ENCODE measurements around the gene MYO3B. TPM values are rescaled to one million over a fixed set of nuclear protein-coding genes. Genes with fewer than 3 reads are reported as not detected.

MYO3B gene
- total RNA-seq, 1 experiment from 2014 or later = 0.52 TPM

- POLR2A ChIA-PET (ENCODE audit: low non-redundant PET) = no interaction called here
- no peak for DNase-seq (ENCODE audit: low spot score)
- TF ChIP-seq CTCF (conservative IDR thresholded peaks at IDR 0.05; ENCODE audit: low read depth, low read length) (no peak), EZH2 (IDR thresholded peaks at IDR 0.05; ENCODE audit: borderline replicate concordance, low read depth, low read length, poor library complexity, severe bottlenecking) (no peak)
- Histone ChIP-seq H3K27me3 (replicated peaks; ENCODE audit: insufficient read depth, low read depth, low read length, poor library complexity) (no peaks in the 10 kb centered on the region), H3K36me3 (ENCODE audit: insufficient read depth, low read length, poor library complexity, severe bottlenecking) (no peaks in the 10 kb centered on the region), H3K27ac (ENCODE audit: low read depth, low read length, poor library complexity, severe bottlenecking) (no peak overlapping the region), H3K4me3 (ENCODE audit: low read depth, low read length, poor library complexity, severe bottlenecking) (no peak overlapping the region), H3K9me3 (ENCODE audit: low read depth, low read length, poor library complexity, severe bottlenecking) (no peaks in the 10 kb centered on the region), H3K4me1 (ENCODE audit: insufficient read depth, low read length, poor library complexity, severe bottlenecking) (peaks cover 4% of the 10 kb centered on the region)
- no TSS peak for BruUV-seq (replicated peaks)
- intact Hi-C loops (cut with micrococcal nuclease; ENCODE audit: unreplicated experiment) = no loop called here
- CTCF ChIA-PET = no interaction called here
Observed at GRCh38 chr2:170166735-170167134, 11.2 kb upstream of the MYO3B start.

GRCh38 chr2:170170281-170171040 is 7.5 kb upstream of the MYO3B start:
- no peak for DNase-seq (ENCODE audit: low spot score)
- Histone ChIP-seq H3K9me3 (ENCODE audit: low read depth, low read length, poor library complexity, severe bottlenecking) (no peaks in the 10 kb centered on the region), H3K27ac (ENCODE audit: low read depth, low read length, poor library complexity, severe bottlenecking) (no peak overlapping the region), H3K4me3 (ENCODE audit: low read depth, low read length, poor library complexity, severe bottlenecking) (no peak overlapping the region), H3K4me1 (ENCODE audit: insufficient read depth, low read length, poor library complexity, severe bottlenecking) (no peaks in the 10 kb centered on the region), H3K36me3 (ENCODE audit: insufficient read depth, low read length, poor library complexity, severe bottlenecking) (no peaks in the 10 kb centered on the region), H3K27me3 (replicated peaks; ENCODE audit: insufficient read depth, low read depth, low read length, poor library complexity) (no peaks in the 10 kb centered on the region)
- TF ChIP-seq EZH2 (IDR thresholded peaks at IDR 0.05; ENCODE audit: borderline replicate concordance, low read depth, low read length, poor library complexity, severe bottlenecking) = no peak
- no peak for TF ChIP-seq CTCF (conservative IDR thresholded peaks at IDR 0.05; ENCODE audit: low read depth, low read length)
- no TSS peak for BruUV-seq (replicated peaks)
- intact Hi-C loops (cut with micrococcal nuclease; ENCODE audit: unreplicated experiment) = no loop called here
- ChIA-PET CTCF (no interaction called here), POLR2A (ENCODE audit: low non-redundant PET) (no interaction called here)

- BruUV-seq (replicated peaks) = no TSS peak
- H3K27ac ChIP-seq (ENCODE audit: low read depth, low read length, poor library complexity, severe bottlenecking) = no peak overlapping the region
- TF ChIP-seq EZH2 (IDR thresholded peaks at IDR 0.05; ENCODE audit: borderline replicate concordance, low read depth, low read length, poor library complexity, severe bottlenecking) (no peak), CTCF (conservative IDR thresholded peaks at IDR 0.05; ENCODE audit: low read depth, low read length) (no peak)
- H3K27me3 ChIP-seq (replicated peaks; ENCODE audit: insufficient read depth, low read depth, low read length, poor library complexity) = no peaks in the 10 kb centered on the region
- intact Hi-C loops (cut with micrococcal nuclease; ENCODE audit: unreplicated experiment) = no loop called here
- peaks cover 16% of the 10 kb centered on the region for H3K4me1 ChIP-seq (ENCODE audit: insufficient read depth, low read length, poor library complexity, severe bottlenecking)
- POLR2A ChIA-PET (ENCODE audit: low non-redundant PET) = interaction anchor here (0.7 kb wide), 1 partner anchor 36 kb away, joined by 4 read pairs; no protein-coding TSS in a partner anchor
- no peak for DNase-seq (ENCODE audit: low spot score)
- CTCF ChIA-PET = no interaction called here
- H3K36me3 ChIP-seq (ENCODE audit: insufficient read depth, low read length, poor library complexity, severe bottlenecking) = no peaks in the 10 kb centered on the region
- H3K4me3 ChIP-seq (ENCODE audit: low read depth, low read length, poor library complexity, severe bottlenecking) = no peak overlapping the region
- H3K9me3 ChIP-seq (ENCODE audit: low read depth, low read length, poor library complexity, severe bottlenecking) = no peaks in the 10 kb centered on the region
Observed at GRCh38 chr2:170176212-170176611, 1.7 kb upstream of the MYO3B start.
